Measurements from ENCODE around the gene TRMT5.

TRMT5 gene

GRCh38 chr14:60963761-60964160 lies 17.1 kb downstream of the TRMT5 start:
- DNase-seq, result no peak

- DNase-seq, result no peak
These were observed 22.7 kb downstream of the TRMT5 start for GRCh38 chr14:60958146-60958545.

GRCh38 chr14:60956632-60957031 lies 24.2 kb downstream of the TRMT5 start:
- no peak for DNase-seq

GRCh38 chr14:60956202-60956601 lies 24.7 kb downstream of the TRMT5 start:
- no peak for DNase-seq

GRCh38 chr14:60951776-60952435 lies 29.0 kb downstream of the TRMT5 start:
- no peak for DNase-seq

GRCh38 chr14:60946773-60947172 lies 34.1 kb downstream of the TRMT5 start:
- no peak for DNase-seq

GRCh38 chr14:60945984-60946383 lies 34.9 kb downstream of the TRMT5 start:
- no peak for DNase-seq

- DNase-seq, result no peak
These were observed 36.7 kb downstream of the TRMT5 start for GRCh38 chr14:60944204-60944603.

- no peak for DNase-seq
These were observed 37.2 kb downstream of the TRMT5 start for GRCh38 chr14:60943637-60944032.

GRCh38 chr14:60935319-60935718 lies 45.6 kb downstream of the TRMT5 start:
- no peak for DNase-seq

GRCh38 chr14:60933920-60934655 lies 46.8 kb downstream of the TRMT5 start:
- DNase-seq, result no peak

GRCh38 chr14:60931218-60931617 lies 49.7 kb downstream of the TRMT5 start:
- no peak for DNase-seq

GRCh38 chr14:60926002-60926401 lies 54.9 kb downstream of the TRMT5 start:
- no peak for DNase-seq

- no peak for DNase-seq
These were observed 55.6 kb downstream of the TRMT5 start for GRCh38 chr14:60925286-60925685.

GRCh38 chr14:60922050-60922449 lies 58.8 kb downstream of the TRMT5 start:
- DNase-seq, result no peak
